HG02571 (cell line): ENCODE measurements around the gene FERMT2.

Experiments used
- ATAC-seq: cut with Tn5 transposase; IDR thresholded peaks from one replicate; pipeline ENCODE4 v1.9.1; 2021; ENCODE audit warnings: mild to moderate bottlenecking, moderate library complexity; ENCODE audit not compliant: unreplicated experiment

The FERMT2 gene

DNA sequence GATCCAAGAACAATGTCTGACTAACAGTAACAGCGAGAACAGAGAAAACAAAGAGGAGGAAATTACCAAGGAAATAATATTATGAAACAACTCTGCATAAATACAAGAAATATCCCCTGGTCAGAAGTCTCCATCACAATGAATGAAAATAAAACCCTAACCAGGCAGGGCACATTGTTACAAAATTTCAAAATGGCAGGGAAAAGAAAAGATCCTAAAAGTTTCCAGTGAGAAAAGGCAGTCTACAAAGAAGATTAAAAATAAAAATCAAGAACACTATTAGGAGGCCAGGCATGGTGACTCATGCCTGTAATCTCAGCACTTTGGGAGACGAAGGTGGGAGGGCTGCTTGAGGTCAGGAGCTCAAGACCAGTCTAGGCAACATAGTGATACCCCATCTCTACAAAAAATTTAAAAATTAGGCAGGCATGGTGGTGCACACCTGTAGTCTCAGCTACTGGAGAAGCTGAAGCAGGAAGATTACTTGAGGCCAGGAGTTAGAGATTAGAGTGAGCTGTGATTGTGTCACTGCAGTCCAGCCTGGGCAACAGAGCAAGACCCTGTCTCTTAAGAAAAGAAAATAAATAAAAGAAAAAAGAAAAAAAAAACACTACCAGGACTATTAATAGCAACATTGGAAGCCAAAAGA lies 47.8 kb downstream of the FERMT2 start:
- no peak for ATAC-seq

GRCh38 chr14:52901357-52901980 lies 49.4 kb downstream of the FERMT2 start:
- no peak for ATAC-seq

- ATAC-seq: no peak
Observed at GRCh38 chr14:52900731-52901130, 50.1 kb downstream of the FERMT2 start.

DNA sequence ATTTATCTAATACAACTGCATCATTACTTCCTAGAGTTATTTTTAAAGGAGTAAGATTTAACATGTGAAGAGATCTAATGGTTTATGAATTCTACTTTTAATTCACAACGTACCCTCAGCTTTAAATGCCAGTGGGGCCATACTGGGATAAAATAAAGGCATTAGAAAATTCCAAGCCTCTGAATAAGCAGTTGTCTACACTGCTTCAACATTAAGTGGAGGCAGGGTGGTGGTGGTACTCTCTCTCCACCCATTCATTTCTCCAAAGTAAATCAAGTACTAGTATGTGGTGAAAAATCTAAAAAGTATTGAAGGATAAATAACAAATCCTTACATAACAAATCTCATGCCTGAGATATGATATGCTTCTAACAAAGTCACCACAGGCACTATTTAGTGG lies 52.4 kb downstream of the FERMT2 start:
- no peak for ATAC-seq

DNA sequence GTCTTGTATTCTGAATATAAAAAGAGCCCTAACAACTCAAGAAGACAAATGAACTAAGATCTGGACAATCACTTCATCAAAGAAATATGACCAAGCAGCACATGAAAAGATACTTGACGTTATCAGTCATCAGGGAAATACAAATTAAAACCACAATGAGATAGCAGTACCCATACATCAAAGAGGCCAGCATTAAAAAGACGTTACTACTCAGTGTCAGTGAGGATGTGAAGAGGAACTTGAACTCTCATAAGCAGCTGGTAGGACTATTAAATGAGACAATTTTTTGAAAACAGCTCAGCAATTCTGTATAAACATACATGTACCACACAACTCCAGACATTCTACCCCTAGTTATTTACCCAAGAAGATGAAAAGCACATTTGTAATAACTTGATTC lies 55.9 kb downstream of the FERMT2 start:
- ATAC-seq: no peak

GRCh38 chr14:52891800-52892199 lies 59.0 kb downstream of the FERMT2 start:
- ATAC-seq: no peak

DNA sequence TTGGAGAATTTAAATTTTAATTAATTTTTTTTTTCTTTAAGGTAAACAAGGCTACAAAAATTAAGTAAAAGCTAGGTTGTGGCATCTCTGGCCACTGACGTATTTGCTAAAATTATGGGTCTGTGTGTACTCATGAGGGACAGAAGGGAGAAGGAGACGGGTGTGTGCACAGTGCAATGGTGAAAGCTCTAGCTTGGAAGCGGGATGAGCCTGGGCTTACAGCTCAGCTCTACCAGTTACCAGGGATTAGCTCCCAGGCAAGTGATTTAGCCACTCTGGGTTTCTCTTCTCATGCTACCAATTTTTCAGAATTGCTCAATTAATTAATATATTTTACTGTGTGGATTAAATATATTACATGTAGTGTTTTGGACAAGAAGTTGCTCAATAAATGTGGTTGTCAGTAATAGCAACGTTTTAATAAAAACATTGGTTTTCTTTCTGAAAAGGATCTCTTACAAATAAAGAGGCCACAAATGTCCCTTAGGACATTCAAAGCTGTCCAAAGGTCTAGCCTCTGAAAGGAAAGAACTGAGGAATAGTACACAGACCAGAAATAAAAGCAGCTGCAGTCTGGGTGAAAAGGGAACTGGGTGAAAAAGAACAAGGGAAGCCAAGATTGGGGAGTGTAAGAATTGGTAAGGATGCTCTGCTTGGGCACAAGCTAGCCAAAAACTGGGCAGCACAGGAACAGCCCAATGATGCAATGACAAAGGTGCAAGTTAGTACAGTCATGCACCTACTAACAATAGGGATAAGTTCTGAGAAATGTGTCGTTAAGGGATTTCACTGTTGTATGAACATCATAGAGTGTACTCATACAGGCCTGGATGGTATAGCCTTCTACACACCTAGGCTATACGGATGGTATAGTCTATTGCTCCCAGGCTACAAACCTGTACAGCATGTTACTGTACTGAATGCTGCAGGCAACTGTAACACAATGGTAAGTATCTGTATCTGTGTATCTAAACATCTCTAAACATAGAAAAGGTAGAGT lies 61.7 kb downstream of the FERMT2 start:
- no peak for ATAC-seq

DNA sequence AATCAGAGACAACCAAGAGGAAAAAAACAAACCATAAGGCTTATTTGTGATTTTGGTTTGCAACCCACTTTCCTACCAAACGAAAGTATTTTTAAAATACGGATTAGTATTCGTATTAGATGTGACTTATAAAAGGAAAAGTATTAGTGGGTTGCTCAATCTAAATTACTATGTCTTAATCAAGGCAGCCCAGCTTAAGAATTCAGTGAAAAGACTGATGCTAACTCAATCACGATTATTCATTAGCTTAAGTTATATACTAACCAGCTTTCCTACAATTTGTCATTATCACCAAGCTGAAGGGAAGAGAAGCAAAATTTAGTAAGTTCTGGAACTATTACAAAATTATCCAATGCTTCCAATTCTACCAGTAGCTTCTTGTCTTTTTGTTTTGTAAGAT lies 62.7 kb downstream of the FERMT2 start:
- ATAC-seq: no peak

DNA sequence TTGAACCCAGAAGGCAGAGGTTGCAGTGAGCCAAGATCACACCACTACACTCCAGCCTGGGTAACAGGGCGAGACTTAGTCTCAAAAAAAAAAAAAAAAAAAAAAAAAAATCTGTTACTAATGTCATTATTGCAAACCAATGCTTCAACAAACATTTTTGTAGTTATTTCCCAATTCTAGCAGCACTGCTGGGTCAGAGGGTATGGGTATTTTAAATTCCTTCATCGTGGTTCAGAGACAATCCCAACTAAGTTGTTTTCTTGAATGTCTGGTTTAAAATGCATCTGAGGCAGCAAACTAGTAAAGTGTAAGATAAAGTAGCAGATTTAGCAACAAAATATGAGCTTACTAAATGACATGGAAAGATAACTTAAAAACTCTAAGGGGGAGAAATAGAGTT lies 65.6 kb downstream of the FERMT2 start:
- no peak for ATAC-seq

DNA sequence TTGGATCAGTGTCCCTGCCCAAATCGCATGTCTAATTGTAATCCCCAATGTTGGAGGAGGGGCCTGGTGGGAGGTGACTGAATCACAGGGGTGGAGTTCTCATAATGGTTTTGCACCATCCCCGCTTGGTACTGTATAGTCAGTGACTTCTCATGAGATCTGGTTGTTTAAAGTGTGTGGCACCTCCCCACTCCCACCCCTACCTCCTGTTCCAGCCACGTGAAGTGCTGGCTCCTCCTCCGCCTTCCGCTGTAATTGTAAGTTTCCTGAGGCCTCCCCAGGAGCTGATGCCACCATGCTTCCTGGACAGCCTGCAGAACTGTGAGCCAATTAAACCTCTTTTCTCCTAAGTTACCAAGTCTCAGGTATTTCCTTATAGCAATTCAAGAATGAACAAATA lies 67.2 kb downstream of the FERMT2 start:
- ATAC-seq: no peak

- no peak for ATAC-seq
Observed at GRCh38 chr14:52882824-52883223, 68.0 kb downstream of the FERMT2 start.

GRCh38 chr14:52879958-52880357 lies 70.9 kb downstream of the FERMT2 start:
- ATAC-seq: no peak

- no peak for ATAC-seq
Observed at GRCh38 chr14:52878946-52879345, 71.9 kb downstream of the FERMT2 start.

DNA sequence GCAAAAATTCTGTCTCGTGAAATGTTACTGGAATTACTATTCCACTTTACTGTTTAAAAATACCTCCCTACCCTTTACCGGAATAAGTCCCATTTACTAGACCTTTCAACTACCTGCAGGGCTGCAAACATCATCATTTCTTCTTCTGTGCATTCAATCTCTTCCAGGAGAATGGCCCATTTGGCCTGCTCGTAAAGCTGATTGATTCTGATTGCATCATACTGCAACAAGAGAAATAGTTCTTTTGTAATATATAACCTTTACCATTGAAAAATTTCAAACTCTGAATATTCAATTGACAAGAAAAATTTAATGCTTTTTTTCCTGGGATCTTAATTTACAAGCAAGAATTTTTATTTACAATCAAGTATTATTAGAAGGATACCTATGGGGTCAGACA lies 72.4 kb downstream of the FERMT2 start:
- no peak for ATAC-seq

GRCh38 chr14:52877628-52878027 lies 73.2 kb downstream of the FERMT2 start:
- no peak for ATAC-seq

DNA sequence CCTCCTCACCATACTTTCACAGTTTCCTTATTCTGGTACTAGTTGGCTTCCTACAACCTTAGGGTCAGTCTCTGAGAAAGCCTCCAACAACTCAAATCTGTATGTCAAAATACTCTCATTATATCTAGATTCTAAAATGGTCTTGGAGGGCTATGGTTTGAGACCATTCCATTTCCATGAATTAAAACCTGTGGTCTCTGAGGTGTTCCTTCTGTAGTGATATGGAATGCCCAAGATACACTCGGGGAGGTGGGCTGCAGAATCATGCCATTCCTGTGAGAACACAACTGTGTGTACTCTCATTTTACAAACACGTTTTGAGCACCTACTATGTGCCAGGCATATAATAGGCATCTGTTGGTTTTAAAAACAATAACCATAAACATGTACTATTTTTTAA lies 74.0 kb downstream of the FERMT2 start:
- ATAC-seq: no peak

DNA sequence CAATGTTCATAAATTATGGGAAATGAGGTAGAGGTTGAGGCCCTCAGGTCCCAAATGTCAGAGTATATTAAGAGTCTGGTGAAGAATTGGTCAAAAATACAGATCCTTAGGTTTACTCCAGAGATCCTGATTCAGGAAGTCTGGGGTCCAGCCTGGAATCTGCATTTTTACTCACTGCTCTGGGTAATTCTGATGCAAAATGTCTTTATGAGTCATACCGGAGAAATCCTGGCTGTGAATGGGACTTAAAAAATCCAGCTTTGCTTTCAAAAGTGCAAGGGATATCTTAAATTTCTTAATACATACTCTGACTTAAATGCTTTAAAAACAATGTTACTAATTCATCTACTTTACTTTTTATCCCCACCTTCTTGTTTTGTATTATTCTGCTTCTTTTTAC lies 74.5 kb downstream of the FERMT2 start:
- ATAC-seq: no peak

DNA sequence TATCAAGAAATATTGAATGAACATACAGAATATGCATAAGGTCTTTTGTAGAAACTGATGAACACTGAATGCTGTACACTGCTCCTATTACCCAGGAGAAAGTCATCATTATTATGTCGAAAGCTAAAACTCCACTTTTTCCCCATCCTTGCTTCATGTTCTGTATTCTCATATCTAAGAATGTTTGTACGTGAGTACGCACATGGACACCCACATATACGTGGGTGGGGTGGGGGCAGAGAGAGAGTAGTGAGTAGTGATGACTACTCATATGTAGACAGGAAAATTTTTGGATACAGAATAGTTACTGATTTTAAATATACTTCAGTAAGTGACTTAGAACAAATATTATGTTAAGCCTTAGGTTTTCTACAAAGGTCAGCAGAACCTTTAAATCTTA lies 75.1 kb downstream of the FERMT2 start:
- ATAC-seq: no peak

DNA sequence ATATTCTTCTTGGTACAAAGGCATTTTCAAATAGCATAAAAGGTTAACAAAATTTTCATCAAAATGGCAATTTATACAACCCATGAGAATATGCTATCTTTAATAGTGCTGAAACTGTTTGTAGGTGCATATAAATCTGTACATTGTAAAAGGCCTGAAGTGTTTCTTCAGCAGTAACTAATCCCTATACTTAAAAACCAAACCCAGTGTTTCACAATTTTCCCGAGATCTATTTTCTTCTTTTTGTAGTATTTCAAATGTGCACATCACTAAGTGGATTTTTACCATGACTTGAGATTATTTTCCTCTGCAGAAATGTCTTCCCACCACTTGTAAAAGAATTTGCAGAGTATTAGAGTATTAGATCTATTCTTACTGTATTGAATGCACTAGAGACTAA lies 76.5 kb downstream of the FERMT2 start:
- no peak for ATAC-seq

GRCh38 chr14:52873694-52874093 lies 77.2 kb downstream of the FERMT2 start:
- ATAC-seq: no peak

- ATAC-seq: no peak
Observed at GRCh38 chr14:52873065-52873464, 77.8 kb downstream of the FERMT2 start.

- no peak for ATAC-seq
Observed at GRCh38 chr14:52871606-52872005, 79.2 kb downstream of the FERMT2 start.
